Effector CD4-positive, alpha-beta T cell (primary cell): Measurements from ENCODE around the gene SLC6A4.
"Not testable (repeated sequence)": the region's sequence is repeated elsewhere in the genome, so short reads cannot be mapped to it uniquely, and the experiment has no call there.

Experiments used
- DNase-seq: peaks from one replicate; pipeline ENCODE4 v3.0.0-alpha.2; 2020

SLC6A4 gene

DNA sequence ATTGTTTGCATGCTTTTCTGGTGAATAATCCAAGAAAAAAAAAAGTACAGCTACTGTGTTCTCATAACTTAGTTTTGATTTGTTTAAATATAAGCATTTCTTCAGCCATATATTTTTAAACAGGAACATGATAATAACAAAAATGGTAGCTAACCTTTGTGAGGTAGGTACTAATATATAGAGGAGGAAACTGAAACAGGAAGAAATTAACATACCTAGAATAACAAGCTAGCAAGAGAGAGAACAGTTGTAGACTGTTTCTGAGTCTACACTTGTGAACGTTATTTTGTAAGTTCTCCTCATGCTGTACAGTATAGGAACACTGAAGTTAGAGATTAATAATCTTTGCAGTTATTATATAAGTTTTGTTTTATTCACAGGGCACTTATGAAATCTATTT lies 69.5 kb downstream of the SLC6A4 start:
- no peak for DNase-seq

DNA sequence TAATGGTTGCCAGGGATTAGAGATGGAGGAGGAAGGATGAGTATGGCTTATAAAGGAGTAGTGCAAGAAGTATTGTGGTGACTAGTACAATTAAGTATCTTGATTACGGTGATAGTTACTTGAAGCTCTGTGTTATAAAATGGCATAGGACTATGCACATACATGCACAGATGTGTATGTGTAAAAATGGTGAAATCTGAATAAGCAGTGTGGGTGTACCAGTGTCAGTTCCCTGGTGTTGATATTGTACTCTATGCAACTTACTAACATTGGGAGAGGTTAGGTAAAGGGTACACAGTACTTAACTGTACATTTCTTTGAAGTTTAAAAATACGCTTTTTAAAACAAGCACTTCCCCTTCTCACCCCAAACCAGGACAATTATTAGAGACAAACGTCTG lies 70.3 kb downstream of the SLC6A4 start:
- no peak for DNase-seq

DNA sequence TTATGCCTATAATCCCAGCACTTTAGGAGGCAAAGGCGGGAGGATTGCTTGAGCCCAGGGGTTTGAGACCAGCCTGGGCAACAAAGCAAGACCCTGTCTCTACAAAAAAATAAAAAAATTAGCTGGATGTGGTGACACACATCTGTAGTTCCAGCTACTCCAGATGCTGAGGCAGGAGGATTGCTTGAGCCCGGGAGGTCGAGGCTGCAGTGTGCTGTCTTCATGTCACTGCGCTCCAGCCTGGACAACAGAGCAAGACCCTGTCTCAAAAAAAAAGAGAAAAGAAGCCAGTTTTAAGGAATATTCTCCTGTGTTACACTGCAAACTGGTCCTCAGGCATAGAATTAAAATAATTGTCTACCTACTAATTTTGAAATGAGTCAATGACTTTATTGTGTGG lies 71.0 kb downstream of the SLC6A4 start:
- DNase-seq, result no peak

DNA sequence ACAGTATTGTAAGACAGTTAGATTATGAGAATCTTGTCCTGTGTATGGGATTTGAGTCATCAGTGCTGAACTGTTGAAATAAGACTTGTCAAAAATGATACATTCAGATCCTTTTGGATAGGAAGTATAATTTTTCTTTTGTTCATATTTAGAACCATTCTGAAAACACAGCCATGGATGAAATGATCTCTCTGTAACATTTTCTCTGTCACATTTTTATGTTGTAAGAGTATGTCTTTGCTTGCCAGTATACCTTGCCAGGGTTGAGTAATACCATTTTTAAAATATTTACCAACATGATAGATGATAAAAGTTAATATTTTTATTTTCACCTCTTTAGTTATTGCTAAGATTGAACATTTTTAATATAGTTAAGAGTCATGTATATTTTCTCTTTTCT lies 73.9 kb downstream of the SLC6A4 start:
- DNase-seq, result no peak

DNA sequence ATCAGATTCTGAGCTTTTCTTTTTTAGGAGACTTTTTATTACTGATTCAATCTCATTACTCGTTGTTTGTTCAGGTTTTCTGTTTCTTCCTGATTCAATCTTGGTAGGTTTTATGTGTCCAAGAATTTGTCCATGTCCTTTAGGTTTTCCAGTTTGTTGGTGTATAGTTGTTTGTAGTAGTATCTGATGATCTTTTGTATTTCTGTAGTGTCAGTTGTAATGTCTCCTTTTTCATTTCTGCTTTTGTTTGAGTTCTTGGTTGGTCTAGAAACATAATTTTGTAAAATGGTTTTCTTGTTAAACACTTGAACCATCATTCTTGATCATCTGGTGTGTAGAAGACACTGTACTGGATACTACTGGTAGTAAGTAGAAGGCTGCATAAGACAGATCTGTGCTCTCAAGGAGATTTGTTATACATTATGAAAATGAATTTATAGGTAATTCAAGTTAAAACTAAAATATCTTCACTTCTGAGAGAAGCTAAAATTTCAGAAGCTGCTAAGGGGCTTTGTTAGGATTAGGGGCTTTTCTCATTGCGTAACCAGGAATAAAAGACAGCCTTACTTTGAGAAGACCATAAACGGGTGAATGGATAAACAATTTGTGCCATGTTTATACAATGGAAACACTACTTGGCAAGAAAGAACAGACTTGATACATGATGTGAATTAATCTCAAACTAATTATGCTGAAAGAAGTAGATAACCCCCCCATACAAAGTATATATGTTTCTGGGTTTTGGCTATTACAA lies 74.9 kb downstream of the SLC6A4 start:
- no peak for DNase-seq

DNA sequence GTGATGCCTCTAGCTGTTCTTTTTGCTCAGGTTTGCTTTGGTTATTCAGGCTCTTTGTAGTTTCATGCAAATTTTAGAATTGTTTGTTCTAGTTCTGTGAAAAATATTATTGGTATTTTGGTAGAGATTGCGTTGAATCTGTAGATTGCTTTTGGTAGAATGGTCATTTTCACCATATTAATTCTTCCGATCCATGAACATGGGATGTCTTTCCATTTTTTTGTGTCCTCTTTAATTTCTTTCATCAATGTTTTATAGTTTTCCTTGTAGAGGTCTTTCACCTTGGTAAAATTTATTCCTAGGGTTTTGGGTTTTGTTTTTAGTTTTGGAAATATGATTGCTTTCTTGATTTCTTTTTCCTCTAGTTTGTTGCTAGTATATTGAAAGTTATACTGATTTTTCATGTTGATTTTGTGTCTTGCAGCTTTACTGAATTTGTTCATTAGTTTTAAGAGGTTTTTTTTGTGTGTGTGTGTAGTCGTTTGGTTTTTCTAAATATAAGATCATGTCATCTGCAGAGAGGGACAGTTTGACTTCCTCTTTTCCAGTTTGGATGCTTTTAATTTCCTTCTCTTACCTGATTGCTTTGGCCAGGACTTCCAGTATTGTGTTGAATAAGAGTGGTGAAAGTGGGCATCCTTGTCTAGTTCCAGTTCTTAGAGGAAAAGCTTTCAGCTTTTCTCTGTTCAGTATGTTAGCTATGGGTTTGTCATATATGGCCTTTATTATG lies 76.4 kb downstream of the SLC6A4 start:
- DNase-seq, result no peak

DNA sequence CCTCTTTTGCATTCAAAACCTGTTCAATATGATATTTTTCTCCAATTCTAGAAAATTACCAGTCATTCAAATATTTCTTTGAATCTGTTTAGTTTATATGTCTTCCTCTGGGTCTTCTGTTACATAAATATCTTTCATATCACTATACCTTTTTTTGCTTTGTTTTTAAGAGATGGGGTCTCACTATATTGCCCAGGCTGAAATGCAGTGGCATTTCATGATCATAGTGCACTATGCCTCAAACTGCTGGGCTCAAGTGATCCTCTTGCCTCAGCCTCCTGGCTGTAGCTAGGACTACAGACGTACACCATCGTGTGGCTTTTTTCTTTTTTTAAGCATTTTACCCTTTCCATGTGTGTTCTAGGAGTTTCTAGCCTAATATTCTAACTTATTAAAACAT lies 80.1 kb downstream of the SLC6A4 start:
- no peak for DNase-seq

DNA sequence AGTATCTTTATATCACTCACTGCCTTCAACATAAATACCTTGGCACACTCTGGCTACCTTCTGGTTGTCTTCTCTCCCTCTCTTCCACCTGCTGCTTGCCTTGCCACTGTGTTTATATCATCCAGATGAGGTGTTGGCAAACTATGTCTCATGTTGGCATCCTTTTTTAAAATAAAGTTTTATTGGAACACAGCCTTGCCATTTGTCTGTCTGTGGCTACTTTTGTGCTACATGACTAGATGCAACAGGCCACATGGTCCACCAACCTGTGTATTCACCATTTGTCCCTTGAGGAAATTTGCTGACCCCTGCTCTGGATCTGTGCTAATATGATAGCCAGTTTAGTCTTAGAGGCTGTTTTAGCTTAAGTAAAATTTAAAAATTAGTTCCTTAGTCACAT lies 82.0 kb downstream of the SLC6A4 start:
- DNase-seq, result no peak

DNA sequence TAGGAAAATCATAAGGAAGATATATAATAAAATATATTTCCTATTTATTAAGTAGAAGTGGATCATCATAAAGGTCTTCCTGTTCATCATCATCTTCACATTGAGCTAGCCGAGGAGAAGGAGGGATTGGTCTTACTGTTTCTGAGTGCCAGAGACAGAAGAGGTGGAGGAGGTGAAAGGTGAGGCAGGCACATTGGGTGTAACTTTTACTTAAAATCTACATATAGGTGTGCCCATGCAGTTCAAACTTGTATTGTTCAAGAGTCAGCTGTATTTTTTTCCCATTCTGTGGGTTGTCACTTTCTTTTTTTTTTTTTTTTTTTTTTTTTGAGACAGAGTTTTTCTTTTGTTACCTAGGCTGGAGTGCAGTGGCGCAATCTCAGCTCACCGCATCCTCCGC lies 84.0 kb downstream of the SLC6A4 start:
- no peak for DNase-seq

DNA sequence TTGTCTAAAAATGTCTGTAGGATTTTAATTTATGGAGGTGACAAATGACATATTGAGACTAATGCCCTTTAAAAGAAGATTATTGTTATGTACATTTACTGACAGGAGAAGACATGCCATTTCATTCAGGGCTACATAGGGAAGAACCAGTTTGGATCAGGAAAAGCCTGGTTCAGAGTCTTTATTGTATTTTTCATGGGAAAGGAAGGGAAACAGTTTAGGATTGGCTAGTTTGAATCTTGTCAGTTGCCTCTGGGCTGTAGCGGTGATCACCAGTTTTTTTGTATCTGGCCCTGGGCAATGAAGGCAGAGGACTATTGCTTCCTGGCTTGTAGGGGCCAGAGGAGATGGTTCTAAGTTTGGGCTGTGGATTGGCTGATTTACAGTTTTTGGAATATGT lies 87.1 kb downstream of the SLC6A4 start:
- no peak for DNase-seq

DNA sequence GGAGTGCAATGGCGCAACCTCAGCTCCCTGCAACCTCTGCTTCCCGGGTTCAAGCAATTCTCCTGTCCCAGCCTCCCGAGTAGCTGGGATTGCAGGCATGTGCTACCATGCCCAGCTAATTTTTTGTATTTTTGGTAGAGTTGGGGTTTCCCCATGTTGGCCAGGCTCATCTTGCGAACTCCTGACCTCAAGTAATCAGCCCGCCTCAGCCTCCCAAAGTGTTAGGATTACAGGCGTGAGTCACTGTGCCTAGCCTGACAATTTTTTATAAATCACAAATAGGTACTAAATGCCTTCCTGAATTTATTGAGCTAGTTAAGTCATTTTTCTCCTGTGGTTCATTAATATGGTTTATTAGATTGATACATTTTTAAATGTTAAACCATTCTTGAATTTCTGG lies 87.6 kb downstream of the SLC6A4 start:
- not testable (repeated sequence) for DNase-seq
